Lung (tissue), 12 donors: Measurements from ENCODE around the gene ANKS1A. TPM values are rescaled to one million over a fixed set of nuclear protein-coding genes. Genes with fewer than 3 reads are reported as not detected.

Experiments
- ATAC-seq: fragments of 200-7000 bp; cut with Tn5 transposase; one replicate; pipeline ENCODE4 v1.9.1; 2020; ENCODE audit warnings: moderate number of reproducible peaks; ENCODE audit not compliant: insufficient read depth, low FRiP score
- DNase-seq, 3 donors: peaks; one replicate each; pipeline ENCODE4 v3.0.0-alpha.2; 2013 to 2017
- H3K27ac ChIP-seq, 2 donors: one replicate each; pipeline ENCODE4 v1.5.1; 2013; ENCODE audit warnings: mild to moderate bottlenecking in 2 of 2, moderate library complexity in 2 of 2, control low read depth in 1 of 2, inconsistent platforms in 1 of 2, low read depth in 1 of 2, low read length in 1 of 2
- H3K27me3 ChIP-seq, 3 donors: one replicate each; pipeline ENCODE4 v1.5.1; 2013; ENCODE audit warnings: low read length in 2 of 3; ENCODE audit not compliant: control insufficient read depth in 3 of 3, insufficient read depth in 3 of 3
- H3K36me3 ChIP-seq, 4 donors: one replicate each; pipeline ENCODE4 v1.5.1; 2013; ENCODE audit warnings: low read length in 4 of 4, mild to moderate bottlenecking in 1 of 4, moderate library complexity in 1 of 4; ENCODE audit not compliant: control insufficient read depth in 4 of 4, insufficient read depth in 4 of 4
- H3K4me1 ChIP-seq, 5 donors: one replicate each; pipeline ENCODE4 v1.5.1; 2013; ENCODE audit warnings: low read length in 5 of 5, mild to moderate bottlenecking in 2 of 5, moderate library complexity in 1 of 5; ENCODE audit not compliant: control insufficient read depth in 5 of 5, insufficient read depth in 5 of 5
- H3K4me3 ChIP-seq: one replicate; pipeline ENCODE4 v1.5.1; 2013; ENCODE audit warnings: mild to moderate bottlenecking, control low read depth, moderate library complexity
- H3K9ac ChIP-seq, 2 donors: one replicate each; pipeline ENCODE4 v1.5.1; 2013; ENCODE audit warnings: low read length in 2 of 2, control low read depth in 1 of 2; ENCODE audit not compliant: insufficient read depth in 1 of 2
- H3K9me3 ChIP-seq, 4 donors: one replicate each; pipeline ENCODE4 v1.5.1; 2013; ENCODE audit warnings: low read length in 3 of 4, mild to moderate bottlenecking in 1 of 4, moderate library complexity in 1 of 4; ENCODE audit not compliant: control insufficient read depth in 4 of 4, insufficient read depth in 3 of 4
- WGBS, 2 donors: extraction: QIAGEN DNeasy Blood & Tissue Kit; methylation state at CpG; one replicate each; pipeline ENCODE4 v1.1.7; 2013; 5-methylcytosine and 5-hydroxymethylcytosine counted together
- polyA plus RNA-seq, 2 donors: library from polyadenylated mRNA; stranded (reverse); fragments of 200-250 nt; gene quantifications; one replicate each; pipeline ENCODE4 v1.2.1, GENCODE V29; 2013
- total RNA-seq, 2 donors: library from RNA; depleted of rRNA in 1 of 2; stranded (reverse); fragments of >200 nt in 1 of 2; gene quantifications; one replicate each; pipeline ENCODE4 v1.2.1, GENCODE V29; 2014 to 2021
- TF ChIP-seq, protein P1 (sequence below): IDR thresholded peaks from 2 replicates; pipeline ENCODE4 v1.5.1; 2012; ENCODE audit warnings: mild to moderate bottlenecking; ENCODE audit errors: control extremely low read depth, extremely low read depth
- donor health status: control.
- donor health status: control.
- donor health status: Bipolar disorder and iron deficiency.
- donor health status: healthy.
- donor health status: DM: yes; HTN: yes; CAD: no.

Gene ANKS1A
- total and polyA plus RNA-seq, 4 donors, result 10.4 to 40.6 (median 24.3) TPM

DNA sequence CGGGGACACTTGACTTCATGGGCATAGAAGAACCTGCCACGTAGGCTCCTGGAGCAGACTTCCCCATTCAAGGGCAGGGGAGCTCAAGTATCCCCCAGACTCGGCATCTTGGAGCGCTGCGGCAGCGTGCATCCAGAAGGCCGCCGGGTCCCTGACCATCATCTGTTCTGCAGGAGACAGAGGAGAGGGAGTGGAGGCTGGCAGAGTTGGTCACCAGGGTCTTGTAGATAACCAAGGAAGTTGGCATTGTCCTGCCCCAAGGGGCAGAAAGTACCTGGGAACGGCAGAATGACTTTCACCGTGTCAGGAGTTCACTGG, 169.3 kb downstream of the ANKS1A start:
- 80 to 83% methylated on average over 10 of the region's 10 CpGs for WGBS, 2 donors
- peaks cover 10 to 53% (median 17%) of the 10 kb centered on the region in 4 donors for H3K36me3 ChIP-seq

GRCh38 chr6:35058865-35059522, 169.9 kb downstream of the ANKS1A start:
- Histone ChIP-seq H3K9ac (no peak overlapping the region), H3K36me3 (peaks cover 7 to 47% (median 16%) of the 10 kb centered on the region in 4 donors), H3K27ac (no peak overlapping the region), H3K4me3 (no peak overlapping the region), H3K27me3 (no peaks in the 10 kb centered on the region), H3K9me3 (no peaks in the 10 kb centered on the region), H3K4me1 (peaks cover 0 to 11% (median 0%) of the 10 kb centered on the region in 5 donors)
- DNase-seq (no peak), ATAC-seq (no peak)
- 84 to 88% methylated on average over 21 of the region's 21 CpGs for WGBS, 2 donors
- TF ChIP-seq, protein P1, sequence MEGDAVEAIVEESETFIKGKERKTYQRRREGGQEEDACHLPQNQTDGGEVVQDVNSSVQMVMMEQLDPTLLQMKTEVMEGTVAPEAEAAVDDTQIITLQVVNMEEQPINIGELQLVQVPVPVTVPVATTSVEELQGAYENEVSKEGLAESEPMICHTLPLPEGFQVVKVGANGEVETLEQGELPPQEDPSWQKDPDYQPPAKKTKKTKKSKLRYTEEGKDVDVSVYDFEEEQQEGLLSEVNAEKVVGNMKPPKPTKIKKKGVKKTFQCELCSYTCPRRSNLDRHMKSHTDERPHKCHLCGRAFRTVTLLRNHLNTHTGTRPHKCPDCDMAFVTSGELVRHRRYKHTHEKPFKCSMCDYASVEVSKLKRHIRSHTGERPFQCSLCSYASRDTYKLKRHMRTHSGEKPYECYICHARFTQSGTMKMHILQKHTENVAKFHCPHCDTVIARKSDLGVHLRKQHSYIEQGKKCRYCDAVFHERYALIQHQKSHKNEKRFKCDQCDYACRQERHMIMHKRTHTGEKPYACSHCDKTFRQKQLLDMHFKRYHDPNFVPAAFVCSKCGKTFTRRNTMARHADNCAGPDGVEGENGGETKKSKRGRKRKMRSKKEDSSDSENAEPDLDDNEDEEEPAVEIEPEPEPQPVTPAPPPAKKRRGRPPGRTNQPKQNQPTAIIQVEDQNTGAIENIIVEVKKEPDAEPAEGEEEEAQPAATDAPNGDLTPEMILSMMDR, result no peak

More for the DNA sequence above, 169.3 kb downstream of the ANKS1A start:
- Histone ChIP-seq H3K27me3 (no peaks in the 10 kb centered on the region), H3K4me3 (no peak overlapping the region), H3K4me1 (peaks cover 0 to 11% (median under 1%) of the 10 kb centered on the region in 5 donors), H3K9ac (no peak overlapping the region), H3K9me3 (no peaks in the 10 kb centered on the region), H3K27ac (peak overlapping the region in 1 of 2 donors; percentile 36)
- DNase-seq, result no peak
- ATAC-seq, result no peak
- TF ChIP-seq, protein P1, result no peak

DNA sequence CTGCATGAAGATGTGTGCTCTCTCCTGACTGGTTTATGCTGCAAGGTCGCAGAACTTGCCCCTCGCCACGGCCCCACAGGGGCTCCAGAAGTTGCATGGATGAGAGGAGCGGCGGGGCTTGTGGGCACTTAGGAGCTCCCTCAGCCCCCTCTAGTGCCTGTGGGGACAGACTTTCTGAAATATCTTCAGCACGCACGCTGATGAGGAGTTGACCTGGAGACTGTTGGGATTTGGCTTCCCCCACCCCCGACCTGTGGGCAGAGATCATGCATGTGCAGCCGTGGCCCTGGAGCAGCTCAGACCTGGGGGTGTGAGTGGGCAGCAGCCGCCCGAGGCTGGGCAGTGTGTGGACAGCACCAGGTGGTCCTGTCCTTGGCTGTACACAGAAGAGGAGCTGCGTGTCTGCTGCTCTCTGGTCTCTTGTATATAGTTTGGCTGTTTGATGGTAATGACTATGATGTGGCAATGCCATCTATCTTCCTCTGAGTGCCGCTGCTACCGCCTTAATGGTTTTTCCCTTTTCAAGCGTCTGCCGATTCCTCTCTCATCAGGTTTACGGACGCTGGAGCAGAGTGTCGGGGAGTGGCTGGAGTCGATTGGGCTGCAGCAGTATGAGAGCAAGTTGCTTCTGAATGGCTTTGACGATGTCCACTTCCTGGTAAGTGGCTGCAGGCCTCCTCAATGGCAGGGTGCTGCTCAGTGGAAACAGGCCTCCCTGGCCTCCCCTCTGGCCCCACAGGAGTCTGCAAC, 170.7 kb downstream of the ANKS1A start:
- DNase-seq, result peak in 1 of 3 donors; percentile 20
- WGBS, 2 donors, result 92% methylated on average over 21 of the region's 21 CpGs
- Histone ChIP-seq H3K36me3 (peaks cover 5 to 44% (median 18%) of the 10 kb centered on the region in 4 donors), H3K9ac (no peak overlapping the region), H3K27ac (no peak overlapping the region), H3K4me1 (peaks cover 0 to 13% (median 0%) of the 10 kb centered on the region in 5 donors), H3K27me3 (no peaks in the 10 kb centered on the region), H3K4me3 (no peak overlapping the region), H3K9me3 (no peaks in the 10 kb centered on the region)
- ATAC-seq, result no peak
- TF ChIP-seq, protein P1, result no peak
